ENCODE results near the gene HSPA12B. TPM values are rescaled to one million over a fixed set of nuclear protein-coding genes. Genes with fewer than 3 reads are reported as not detected.

The HSPA12B gene
- total and polyA plus RNA-seq, 2 donors (not counting 3 experiments of a cell fraction or from before 2014, with no cell fraction given) = 3.7 to 6.6 TPM

DNA sequence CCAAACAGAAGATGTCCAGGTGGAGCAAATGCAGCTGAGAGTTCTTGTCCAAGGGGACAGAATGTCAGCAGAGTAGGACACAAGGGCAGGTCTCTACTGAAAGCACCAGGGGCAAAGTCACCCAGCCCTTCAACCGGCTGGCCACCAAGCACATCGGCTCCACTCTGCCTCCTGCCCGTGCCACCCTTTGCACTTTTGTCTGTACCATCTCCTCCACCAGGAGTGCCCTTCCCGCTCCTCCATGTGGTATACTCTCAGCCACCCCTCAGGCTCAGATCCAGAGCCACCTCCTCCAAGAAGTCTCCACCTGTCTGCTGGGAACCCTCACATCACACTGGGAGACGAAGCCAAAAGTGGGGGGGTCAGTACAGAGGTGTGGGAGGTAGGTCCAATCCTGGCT is 4.1 kb upstream of the HSPA12B start:
- Histone ChIP-seq H3K4me3 (replicated peaks in 1 of 3; ENCODE audit: insufficient read depth in 1 of 3, low read depth in 1 of 3, low read length in 3 of 3) (no peak overlapping the region), H3K4me2 (ENCODE audit: insufficient read depth, low read length) (no peak overlapping the region), H3K9ac (replicated peaks; ENCODE audit: extremely low read depth, insufficient read depth, low read length) (no peak overlapping the region), H4K20me1 (replicated peaks; ENCODE audit: control insufficient read depth, extremely low read depth, insufficient read depth, low read length) (no peaks in the 10 kb centered on the region), H3K27me3 (ENCODE audit: control insufficient read depth in 2 of 2, insufficient read depth in 2 of 2, low read length in 2 of 2) (peaks cover 10% of the 10 kb centered on the region in 2 experiments), H3K27ac (ENCODE audit: insufficient read depth, low read depth, low read length) (no peak overlapping the region), H3K4me1 (ENCODE audit: control insufficient read depth, extremely low read depth, insufficient read depth, low read length) (no peaks in the 10 kb centered on the region), H3K36me3 (ENCODE audit: control insufficient read depth in 2 of 2, extremely low read depth in 1 of 2, insufficient read depth in 2 of 2, low read length in 2 of 2) (no peaks in the 10 kb centered on the region), H3K9me3 (replicated peaks; ENCODE audit: control insufficient read depth, insufficient read depth, low read length) (no peaks in the 10 kb centered on the region), H3K79me2 (ENCODE audit: control insufficient read depth, insufficient read depth, low read length) (no peaks in the 10 kb centered on the region), H3K9me1 (replicated peaks; ENCODE audit: control insufficient read depth, extremely low read depth, insufficient read depth, low read length) (no peaks in the 10 kb centered on the region), H2AFZ (ENCODE audit: low read depth, low read length) (no peak overlapping the region)
- ChIA-PET POLR2A (no interaction called here), CTCF (interaction anchor here (1.0 to 7.2 kb wide), 6 partner anchors 11 to 126 kb away, joined by 4 to 40 read pairs (median 8); no protein-coding TSS in a partner anchor)
- DNase-seq (ENCODE audit: low read depth, low spot score) (no peak), FAIRE-seq (no peak)
- no TSS peak for BruUV-seq (replicated peaks)
- TF ChIP-seq MYC (IDR thresholded peaks at IDR 0.05; ENCODE audit: low read depth, low read length) (no peak), POLR2A (IDR thresholded peaks at IDR 0.05; ENCODE audit: low read depth, low read length) (no peak), GATA2 (IDR thresholded peaks at IDR 0.05; ENCODE audit: insufficient read depth, insufficient read length, low read depth, low read length) (no peak), EZH2 (IDR thresholded peaks at IDR 0.05; ENCODE audit: borderline replicate concordance, low read depth, low read length, severe bottlenecking) (no peak), POLR2AphosphoS5 (IDR thresholded peaks at IDR 0.05; ENCODE audit: insufficient read depth, low read depth, low read length) (no peak), MAX (IDR thresholded peaks at IDR 0.05; ENCODE audit: insufficient read depth, insufficient read length) (no peak), FOS (IDR thresholded peaks at IDR 0.05; ENCODE audit: borderline replicate concordance, insufficient read depth, low read length) (no peak), JUN (IDR thresholded peaks at IDR 0.05; ENCODE audit: borderline replicate concordance, insufficient read depth, insufficient read length, low read depth) (no peak)
- TF ChIP-seq, protein P1, sequence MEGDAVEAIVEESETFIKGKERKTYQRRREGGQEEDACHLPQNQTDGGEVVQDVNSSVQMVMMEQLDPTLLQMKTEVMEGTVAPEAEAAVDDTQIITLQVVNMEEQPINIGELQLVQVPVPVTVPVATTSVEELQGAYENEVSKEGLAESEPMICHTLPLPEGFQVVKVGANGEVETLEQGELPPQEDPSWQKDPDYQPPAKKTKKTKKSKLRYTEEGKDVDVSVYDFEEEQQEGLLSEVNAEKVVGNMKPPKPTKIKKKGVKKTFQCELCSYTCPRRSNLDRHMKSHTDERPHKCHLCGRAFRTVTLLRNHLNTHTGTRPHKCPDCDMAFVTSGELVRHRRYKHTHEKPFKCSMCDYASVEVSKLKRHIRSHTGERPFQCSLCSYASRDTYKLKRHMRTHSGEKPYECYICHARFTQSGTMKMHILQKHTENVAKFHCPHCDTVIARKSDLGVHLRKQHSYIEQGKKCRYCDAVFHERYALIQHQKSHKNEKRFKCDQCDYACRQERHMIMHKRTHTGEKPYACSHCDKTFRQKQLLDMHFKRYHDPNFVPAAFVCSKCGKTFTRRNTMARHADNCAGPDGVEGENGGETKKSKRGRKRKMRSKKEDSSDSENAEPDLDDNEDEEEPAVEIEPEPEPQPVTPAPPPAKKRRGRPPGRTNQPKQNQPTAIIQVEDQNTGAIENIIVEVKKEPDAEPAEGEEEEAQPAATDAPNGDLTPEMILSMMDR (IDR thresholded peaks at IDR 0.05; ENCODE audit: extremely low read depth in 1 of 2, insufficient read depth in 1 of 2, low read depth in 1 of 2, low read length in 2 of 2) = no peak
- intact Hi-C loops (cut with micrococcal nuclease) = no loop called here
- dilution Hi-C loops (cut with MboI; ENCODE audit: extremely low pct_ligation_motif_present, low sequenced_read_pairs) = no loop called here
